CD8-positive, alpha-beta memory T cell (primary cell): ENCODE measurements around the gene SGPP2. TPM values are rescaled to one million over a fixed set of nuclear protein-coding genes. Genes with fewer than 3 reads are reported as not detected.

Experiments
- CTCF ChIA-PET: fragments of 350-600 bp; sonication (Branson Sonifier 250); formaldehyde crosslinking; loops from one replicate; lab custom pipeline; 2021; ENCODE audit warnings: antibody characterized with exemption; lab: Charles Lee
- POLR2A ChIA-PET: fragments of 350-600 bp; sonication (Branson Sonifier 250); formaldehyde crosslinking; loops from one replicate; lab custom pipeline; 2021; ENCODE audit warnings: antibody characterized with exemption; lab: Charles Lee
- DNase-seq, 5 donors: peaks; one replicate each; pipeline versions ENCODE4 v3.0.0 to v3.0.0-alpha.2; 2020 to 2022; ENCODE audit warnings: mixed read lengths in 1 of 5
- H3K27ac ChIP-seq: one replicate; pipeline ENCODE4 v1.7.0; 2013; ENCODE audit warnings: low read depth, mild to moderate bottlenecking, low read length, moderate library complexity
- H3K27me3 ChIP-seq: 2 replicates; pipeline ENCODE4 v1.7.0; 2013; ENCODE audit warnings: low read length, mild to moderate bottlenecking; ENCODE audit not compliant: insufficient read depth, poor library complexity, severe bottlenecking
- H3K36me3 ChIP-seq: 2 replicates; pipeline ENCODE4 v1.7.0; 2013; ENCODE audit warnings: mild to moderate bottlenecking, low read length, moderate library complexity; ENCODE audit not compliant: insufficient read depth
- H3K4me1 ChIP-seq: 2 replicates; pipeline ENCODE4 v1.7.0; 2013; ENCODE audit warnings: mild to moderate bottlenecking, low read length, moderate library complexity; ENCODE audit not compliant: insufficient read depth
- H3K4me3 ChIP-seq: 2 replicates; pipeline ENCODE4 v1.7.0; 2013; ENCODE audit warnings: mild to moderate bottlenecking, low read length
- H3K9me3 ChIP-seq: 2 replicates; pipeline ENCODE4 v1.7.0; 2013; ENCODE audit warnings: mild to moderate bottlenecking, low read length
- H3K27ac Mint-ChIP-seq, 8 donors: one replicate each; pipeline ENCODE4 v1.8.0; 2020 to 2021; ENCODE audit warnings: mixed read lengths in 8 of 8, mild to moderate bottlenecking in 6 of 8, inconsistent platforms in 3 of 8, moderate library complexity in 3 of 8
- H3K27me3 Mint-ChIP-seq, 2 donors: one replicate each; pipeline ENCODE4 v1.8.0; 2020 to 2021; ENCODE audit warnings: mixed read lengths in 2 of 2, mild to moderate bottlenecking in 1 of 2, moderate library complexity in 1 of 2
- H3K36me3 Mint-ChIP-seq, 3 donors: one replicate each; pipeline ENCODE4 v1.8.0; 2020 to 2021; ENCODE audit warnings: mixed read lengths in 3 of 3, inconsistent platforms in 1 of 3, mild to moderate bottlenecking in 1 of 3
- H3K4me1 Mint-ChIP-seq, 3 donors: one replicate each; pipeline ENCODE4 v1.8.0; 2020 to 2021; ENCODE audit warnings: mixed read lengths in 3 of 3, inconsistent platforms in 1 of 3, mild to moderate bottlenecking in 1 of 3
- H3K4me3 Mint-ChIP-seq, 7 donors: one replicate each; pipeline ENCODE4 v1.8.0; 2020 to 2021; ENCODE audit warnings: mixed read lengths in 7 of 7, mild to moderate bottlenecking in 6 of 7, moderate library complexity in 4 of 7, inconsistent platforms in 2 of 7
- H3K9me3 Mint-ChIP-seq, 5 donors: one replicate each; pipeline ENCODE4 v1.8.0; 2020 to 2022; ENCODE audit warnings: mixed read lengths in 5 of 5, mild to moderate bottlenecking in 3 of 5, moderate library complexity in 2 of 5, inconsistent platforms in 1 of 5
- polyA plus RNA-seq: library from polyadenylated mRNA; unstranded; fragments of 300-500 nt; fragmentation: Illumina TruSeq; gene quantifications from one replicate; pipeline ENCODE4 v1.2.3, GENCODE V29; 2021
- total RNA-seq, 2 experiments: library from RNA; stranded (reverse); gene quantifications; one replicate each; pipeline ENCODE4 v1.2.3, GENCODE V29; 2021

Gene SGPP2
- total RNA-seq (1 to 10 TPM; 6.5 to 7.6 TPM), polyA plus RNA-seq (2.2 TPM)

- Histone ChIP-seq H3K27ac (peak within 1 kb of the TSS; percentile 30), H3K27me3 (peaks cover 14% of the 10 kb centered on the region), H3K4me1 (peaks cover 9% of the 10 kb centered on the region), H3K36me3 (no peaks in the 10 kb centered on the region), H3K4me3 (peak within 1 kb of the TSS; percentile 56), H3K9me3 (no peaks in the 10 kb centered on the region)
- DNase-seq = peak in 1 of 5 donors; percentile 17
- H3K27ac Mint-ChIP-seq = peak within 1 kb of the TSS; percentile 70 to 92 (median 85)
- ChIA-PET POLR2A (no interaction called here), CTCF (no interaction called here)
- peaks cover 29 to 50% of the 10 kb centered on the region in 2 donors for H3K27me3 Mint-ChIP-seq
- peaks cover 28 to 52% (median 50%) of the 10 kb centered on the region in 3 donors for H3K4me1 Mint-ChIP-seq
- peak within 1 kb of the TSS; percentile 88 to 95 (median 91) for H3K4me3 Mint-ChIP-seq
- peaks cover 0 to 3% (median 0%) of the 10 kb centered on the region in 5 donors for H3K9me3 Mint-ChIP-seq
- peaks cover 0 to 6% (median 0%) of the 10 kb centered on the region in 3 donors for H3K36me3 Mint-ChIP-seq
These were observed at the start of gene SGPP2 for GRCh38 chr2:222424276-222424728. SGPP2 (plus strand) TSS chr2:222424543; CDS start chr2:222424603, 60 bp downstream.

GRCh38 chr2:222375798-222376197 lies 48.5 kb upstream of the SGPP2 start:
- Mint-ChIP-seq H3K36me3 (no peaks in the 10 kb centered on the region), H3K9me3 (peaks cover 0 to 9% (median 6%) of the 10 kb centered on the region in 5 donors), H3K27me3 (peaks cover 3 to 10% of the 10 kb centered on the region in 2 donors), H3K4me3 (no peak overlapping the region), H3K4me1 (no peaks in the 10 kb centered on the region), H3K27ac (no peak overlapping the region)
- no peak overlapping the region for H3K27ac ChIP-seq
- H3K27me3 ChIP-seq = no peaks in the 10 kb centered on the region
- no peaks in the 10 kb centered on the region for H3K4me1 ChIP-seq
- ChIA-PET POLR2A (no interaction called here), CTCF (no interaction called here)
- DNase-seq = no peak
- H3K9me3 ChIP-seq = no peaks in the 10 kb centered on the region
- no peak overlapping the region for H3K4me3 ChIP-seq
- no peaks in the 10 kb centered on the region for H3K36me3 ChIP-seq

GRCh38 chr2:222380456-222380855 lies 43.9 kb upstream of the SGPP2 start:
- Histone ChIP-seq H3K4me1 (no peaks in the 10 kb centered on the region), H3K27ac (no peak overlapping the region), H3K27me3 (no peaks in the 10 kb centered on the region), H3K4me3 (no peak overlapping the region), H3K36me3 (no peaks in the 10 kb centered on the region), H3K9me3 (no peaks in the 10 kb centered on the region)
- Mint-ChIP-seq H3K27ac (peak overlapping the region in 1 of 8 donors; percentile 82), H3K36me3 (no peaks in the 10 kb centered on the region), H3K4me3 (no peak overlapping the region), H3K27me3 (peaks cover 1 to 4% of the 10 kb centered on the region in 2 donors), H3K9me3 (peaks cover 0 to 4% (median 0%) of the 10 kb centered on the region in 5 donors), H3K4me1 (no peaks in the 10 kb centered on the region)
- DNase-seq = no peak
- POLR2A ChIA-PET = no interaction called here
- CTCF ChIA-PET = no interaction called here

GRCh38 chr2:222381566-222381965 lies 42.8 kb upstream of the SGPP2 start:
- H3K36me3 Mint-ChIP-seq = no peaks in the 10 kb centered on the region
- POLR2A ChIA-PET = no interaction called here

GRCh38 chr2:222383255-222383654 lies 41.1 kb upstream of the SGPP2 start:
- ChIA-PET CTCF (no interaction called here), POLR2A (no interaction called here)
- Histone ChIP-seq H3K27ac (no peak overlapping the region), H3K27me3 (no peaks in the 10 kb centered on the region), H3K4me3 (no peak overlapping the region), H3K36me3 (no peaks in the 10 kb centered on the region), H3K9me3 (no peaks in the 10 kb centered on the region), H3K4me1 (no peaks in the 10 kb centered on the region)
- no peak for DNase-seq
- Mint-ChIP-seq H3K27me3 (peaks cover 0 to 8% of the 10 kb centered on the region in 2 donors), H3K4me3 (no peak overlapping the region), H3K27ac (no peak overlapping the region), H3K9me3 (peaks cover 0 to 3% (median 0%) of the 10 kb centered on the region in 5 donors), H3K36me3 (no peaks in the 10 kb centered on the region), H3K4me1 (no peaks in the 10 kb centered on the region)

More at GRCh38 chr2:222381566-222381965, 42.8 kb upstream of the SGPP2 start:
- Histone ChIP-seq H3K36me3 (no peaks in the 10 kb centered on the region), H3K4me3 (no peak overlapping the region), H3K27ac (no peak overlapping the region), H3K27me3 (no peaks in the 10 kb centered on the region), H3K9me3 (no peaks in the 10 kb centered on the region), H3K4me1 (no peaks in the 10 kb centered on the region)
- Mint-ChIP-seq H3K27me3 (peaks cover 0 to 4% of the 10 kb centered on the region in 2 donors), H3K9me3 (peaks cover 0 to 3% (median 0%) of the 10 kb centered on the region in 5 donors), H3K4me3 (no peak overlapping the region), H3K27ac (no peak overlapping the region), H3K4me1 (no peaks in the 10 kb centered on the region)
- DNase-seq = no peak
- CTCF ChIA-PET = no interaction called here

- no peak overlapping the region for H3K27ac ChIP-seq
- no peaks in the 10 kb centered on the region for H3K27me3 ChIP-seq
- no peak for DNase-seq
- Mint-ChIP-seq H3K27ac (no peak overlapping the region), H3K27me3 (peaks cover 4 to 9% of the 10 kb centered on the region in 2 donors), H3K9me3 (no peaks in the 10 kb centered on the region), H3K4me1 (no peaks in the 10 kb centered on the region), H3K36me3 (no peaks in the 10 kb centered on the region), H3K4me3 (no peak overlapping the region)
- H3K9me3 ChIP-seq = no peaks in the 10 kb centered on the region
- H3K4me3 ChIP-seq = no peak overlapping the region
- no peaks in the 10 kb centered on the region for H3K4me1 ChIP-seq
- POLR2A ChIA-PET = no interaction called here
- no peaks in the 10 kb centered on the region for H3K36me3 ChIP-seq
- CTCF ChIA-PET = no interaction called here
These were observed 32.5 kb upstream of the SGPP2 start for GRCh38 chr2:222391743-222392285.

- Mint-ChIP-seq H3K36me3 (no peaks in the 10 kb centered on the region), H3K27ac (no peak overlapping the region), H3K4me1 (no peaks in the 10 kb centered on the region), H3K4me3 (no peak overlapping the region), H3K9me3 (no peaks in the 10 kb centered on the region), H3K27me3 (peaks cover 0 to 6% of the 10 kb centered on the region in 2 donors)
- H3K27ac ChIP-seq = no peak overlapping the region
- no peaks in the 10 kb centered on the region for H3K27me3 ChIP-seq
- no peak for DNase-seq
- no peak overlapping the region for H3K4me3 ChIP-seq
- no peaks in the 10 kb centered on the region for H3K9me3 ChIP-seq
- H3K4me1 ChIP-seq = no peaks in the 10 kb centered on the region
- ChIA-PET CTCF (no interaction called here), POLR2A (no interaction called here)
- H3K36me3 ChIP-seq = no peaks in the 10 kb centered on the region
These were observed 30.5 kb upstream of the SGPP2 start for GRCh38 chr2:222393733-222394267.

GRCh38 chr2:222398446-222398885 lies 25.9 kb upstream of the SGPP2 start:
- Histone ChIP-seq H3K4me3 (no peak overlapping the region), H3K27ac (no peak overlapping the region), H3K9me3 (no peaks in the 10 kb centered on the region), H3K4me1 (no peaks in the 10 kb centered on the region), H3K27me3 (no peaks in the 10 kb centered on the region), H3K36me3 (no peaks in the 10 kb centered on the region)
- Mint-ChIP-seq H3K36me3 (no peaks in the 10 kb centered on the region), H3K9me3 (peaks cover 0 to 2% (median 0%) of the 10 kb centered on the region in 5 donors), H3K27ac (no peak overlapping the region), H3K27me3 (peaks cover 0 to 3% of the 10 kb centered on the region in 2 donors), H3K4me3 (no peak overlapping the region), H3K4me1 (no peaks in the 10 kb centered on the region)
- ChIA-PET CTCF (no interaction called here), POLR2A (no interaction called here)
- no peak for DNase-seq
